GM10266 (cell line): ENCODE measurements around the gene DTYMK.
"Not testable (repeated sequence)": the region's sequence is repeated elsewhere in the genome, so short reads cannot be mapped to it uniquely, and the experiment has no call there.

Experiments
- DNase-seq: peaks from one replicate; pipeline ENCODE4 v3.0.0; 2012; ENCODE audit errors: extremely low spot score
- TF ChIP-seq, protein P1 (sequence below): IDR thresholded peaks from 2 replicates; pipeline ENCODE4 v1.5.1; 2012; ENCODE audit warnings: mild to moderate bottlenecking, low read depth; ENCODE audit not compliant: control insufficient read depth, insufficient read depth; ENCODE audit errors: missing control alignments

Gene DTYMK, protein sequence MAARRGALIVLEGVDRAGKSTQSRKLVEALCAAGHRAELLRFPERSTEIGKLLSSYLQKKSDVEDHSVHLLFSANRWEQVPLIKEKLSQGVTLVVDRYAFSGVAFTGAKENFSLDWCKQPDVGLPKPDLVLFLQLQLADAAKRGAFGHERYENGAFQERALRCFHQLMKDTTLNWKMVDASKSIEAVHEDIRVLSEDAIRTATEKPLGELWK

DNA sequence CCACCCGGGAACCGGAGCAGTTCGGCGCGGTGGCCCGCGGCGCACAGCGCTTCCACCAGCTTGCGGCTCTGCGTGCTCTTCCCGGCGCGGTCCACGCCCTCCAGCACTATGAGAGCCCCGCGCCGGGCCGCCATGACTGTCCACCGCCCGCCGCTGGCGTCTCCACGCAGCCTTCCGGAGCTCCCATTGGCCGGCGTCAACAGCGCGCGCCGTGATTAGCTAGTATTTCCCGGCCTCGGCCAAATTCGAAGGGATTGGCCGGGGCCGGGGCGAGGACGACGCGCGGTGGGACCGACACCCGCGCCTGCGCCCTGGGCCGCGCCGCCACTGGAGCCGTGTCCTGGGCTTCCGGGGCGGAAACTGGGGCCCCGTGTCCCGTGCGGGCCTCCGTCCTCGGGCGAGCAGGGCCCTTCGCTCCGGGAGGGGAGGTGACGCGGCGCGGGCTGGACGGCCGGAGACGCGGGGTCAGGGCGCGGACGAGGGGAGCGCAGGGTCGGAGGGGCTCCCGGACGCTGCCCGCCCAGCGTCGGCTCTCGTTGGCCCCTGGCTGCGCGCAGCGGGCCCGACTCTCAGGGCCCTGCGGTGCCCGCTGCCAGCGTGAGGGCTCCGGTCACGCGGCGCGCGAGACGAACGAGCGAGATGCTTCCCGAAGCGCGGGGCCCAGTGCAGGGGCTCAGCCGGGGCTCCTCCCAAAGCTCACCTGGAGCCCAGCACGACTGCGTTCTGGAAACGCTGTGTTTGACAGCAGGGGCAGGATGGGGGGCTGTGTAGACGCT is at the start of gene DTYMK:
Gene DTYMK, minus strand, starts transcription at position 166 of the 776 bp plus-strand sequence. Its CDS starts 32 bp downstream, at position 134.
- TF ChIP-seq, protein P1, sequence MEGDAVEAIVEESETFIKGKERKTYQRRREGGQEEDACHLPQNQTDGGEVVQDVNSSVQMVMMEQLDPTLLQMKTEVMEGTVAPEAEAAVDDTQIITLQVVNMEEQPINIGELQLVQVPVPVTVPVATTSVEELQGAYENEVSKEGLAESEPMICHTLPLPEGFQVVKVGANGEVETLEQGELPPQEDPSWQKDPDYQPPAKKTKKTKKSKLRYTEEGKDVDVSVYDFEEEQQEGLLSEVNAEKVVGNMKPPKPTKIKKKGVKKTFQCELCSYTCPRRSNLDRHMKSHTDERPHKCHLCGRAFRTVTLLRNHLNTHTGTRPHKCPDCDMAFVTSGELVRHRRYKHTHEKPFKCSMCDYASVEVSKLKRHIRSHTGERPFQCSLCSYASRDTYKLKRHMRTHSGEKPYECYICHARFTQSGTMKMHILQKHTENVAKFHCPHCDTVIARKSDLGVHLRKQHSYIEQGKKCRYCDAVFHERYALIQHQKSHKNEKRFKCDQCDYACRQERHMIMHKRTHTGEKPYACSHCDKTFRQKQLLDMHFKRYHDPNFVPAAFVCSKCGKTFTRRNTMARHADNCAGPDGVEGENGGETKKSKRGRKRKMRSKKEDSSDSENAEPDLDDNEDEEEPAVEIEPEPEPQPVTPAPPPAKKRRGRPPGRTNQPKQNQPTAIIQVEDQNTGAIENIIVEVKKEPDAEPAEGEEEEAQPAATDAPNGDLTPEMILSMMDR = no peak
- peak; percentile 99 for DNase-seq

DNA sequence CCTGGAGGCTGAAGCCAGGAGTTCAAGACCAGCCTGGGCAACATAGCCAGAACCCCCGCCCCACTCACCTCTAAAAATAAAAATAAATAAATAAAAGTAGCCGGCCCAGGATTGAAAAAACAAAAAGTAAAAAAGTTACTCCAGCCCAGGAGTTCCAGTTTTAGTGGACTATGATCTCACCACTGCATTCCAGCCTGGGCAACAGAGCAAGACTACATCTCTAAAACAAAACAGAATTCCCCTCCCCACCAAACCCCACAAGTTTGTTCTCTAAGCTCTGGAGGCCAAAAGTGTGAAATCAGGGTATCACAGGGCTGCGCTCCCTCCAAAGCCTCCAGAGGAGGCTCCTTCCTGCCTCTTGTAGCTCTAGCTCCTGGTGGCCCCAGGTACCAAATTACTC is 49.5 kb upstream of the DTYMK start:
- DNase-seq = no peak
- TF ChIP-seq, protein P1 = no peak

DNA sequence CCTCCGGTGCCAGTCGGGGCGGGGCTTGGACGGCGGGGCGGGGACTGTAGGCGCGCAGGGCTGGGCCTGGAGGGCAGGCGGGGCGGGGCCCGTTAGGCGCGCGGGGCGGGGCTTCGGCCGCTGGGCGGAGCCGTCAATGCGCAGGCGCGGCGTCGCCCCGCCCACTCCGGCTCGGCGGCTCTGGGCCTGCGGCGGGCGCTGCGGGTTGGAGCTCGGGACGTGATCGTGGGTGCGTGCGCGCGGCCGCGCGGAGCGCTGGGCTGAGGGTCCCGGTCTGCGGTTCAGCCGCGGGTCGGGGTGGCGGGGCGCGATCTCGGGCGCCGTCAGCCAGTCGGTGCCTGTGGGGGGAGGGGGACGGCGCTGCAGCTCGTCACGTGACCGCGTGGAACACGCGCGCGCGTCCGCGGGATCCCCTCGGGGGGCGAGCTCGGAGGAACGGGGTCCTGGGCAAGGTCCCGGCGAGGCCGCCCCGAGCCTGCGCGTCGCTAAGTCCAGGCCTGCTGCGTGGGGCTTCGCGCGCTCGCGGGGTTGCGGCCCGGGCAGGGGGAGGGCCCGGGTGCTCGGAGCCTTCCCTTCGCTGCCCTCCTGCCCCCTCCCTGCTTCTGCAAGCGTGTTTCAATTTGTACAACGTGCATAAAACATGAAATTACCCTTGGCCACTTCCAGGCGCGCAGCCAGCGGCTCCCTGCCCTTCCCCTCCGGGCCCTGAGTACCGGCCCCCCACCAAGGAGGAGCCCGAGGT is 48.0 kb upstream of the DTYMK start, which contains the start of gene D2HGDH:
Gene D2HGDH, plus strand, starts transcription at position 164 of the 742 bp plus-strand sequence. CDS start 595 bp downstream, outside the sequence.
- DNase-seq = peak; percentile 99
- TF ChIP-seq, protein P1 = no peak

DNA sequence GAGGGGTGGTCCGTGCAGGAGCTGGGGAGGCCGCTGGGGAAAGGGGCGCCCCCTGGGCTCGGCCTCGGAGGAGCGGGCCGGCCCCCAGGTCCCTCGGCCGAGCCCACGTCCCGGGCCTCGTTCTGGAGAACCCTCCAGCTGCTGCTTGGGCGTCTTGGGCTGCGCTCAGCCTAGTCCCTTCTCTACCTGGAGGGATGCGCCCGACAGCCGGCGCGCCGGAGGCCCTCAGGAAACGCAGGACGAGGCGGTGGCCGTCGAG is 47.5 kb upstream of the DTYMK start:
- TF ChIP-seq, protein P1 = no peak
- no peak for DNase-seq

DNA sequence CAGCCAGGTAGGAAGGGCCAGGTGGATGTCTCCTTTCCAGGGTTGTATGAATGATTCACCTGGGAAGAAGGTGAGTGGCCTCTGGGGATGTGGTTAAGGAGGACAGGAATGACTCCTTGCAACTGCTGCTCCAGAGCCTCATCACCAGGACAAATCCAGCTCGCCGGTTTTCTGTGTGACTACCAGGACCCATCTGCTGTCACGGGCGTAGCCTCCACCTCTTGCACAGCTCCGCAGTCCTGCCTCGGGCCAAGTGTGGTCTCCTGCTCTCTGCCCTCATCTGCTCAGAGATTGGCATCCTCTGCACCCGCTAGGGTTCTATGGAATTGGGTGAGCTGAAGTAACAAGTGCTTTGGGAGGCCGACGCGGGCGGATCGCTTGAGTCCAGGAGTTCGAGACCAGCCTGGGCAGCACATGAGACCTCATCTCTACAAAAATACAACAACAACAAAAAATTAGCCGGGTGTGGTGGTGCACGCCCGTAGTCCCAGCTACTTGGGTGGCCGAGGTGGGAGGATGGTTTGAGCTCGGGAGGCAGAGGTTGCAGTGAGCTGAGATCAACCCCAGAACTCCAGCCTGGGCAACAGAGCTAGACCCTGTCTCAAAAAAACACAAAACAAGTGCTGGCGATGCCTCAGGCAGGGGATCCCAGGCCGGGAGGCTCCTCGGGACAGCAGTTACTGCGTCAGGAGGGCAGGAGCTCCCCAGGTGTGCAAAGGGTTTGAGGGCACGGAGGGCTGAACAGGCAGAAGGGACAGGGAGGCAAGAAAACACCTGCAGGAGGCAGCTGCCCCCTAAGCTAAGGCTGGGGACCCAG is 47.0 kb upstream of the DTYMK start:
- no peak for DNase-seq
- TF ChIP-seq, protein P1 = no peak

DNA sequence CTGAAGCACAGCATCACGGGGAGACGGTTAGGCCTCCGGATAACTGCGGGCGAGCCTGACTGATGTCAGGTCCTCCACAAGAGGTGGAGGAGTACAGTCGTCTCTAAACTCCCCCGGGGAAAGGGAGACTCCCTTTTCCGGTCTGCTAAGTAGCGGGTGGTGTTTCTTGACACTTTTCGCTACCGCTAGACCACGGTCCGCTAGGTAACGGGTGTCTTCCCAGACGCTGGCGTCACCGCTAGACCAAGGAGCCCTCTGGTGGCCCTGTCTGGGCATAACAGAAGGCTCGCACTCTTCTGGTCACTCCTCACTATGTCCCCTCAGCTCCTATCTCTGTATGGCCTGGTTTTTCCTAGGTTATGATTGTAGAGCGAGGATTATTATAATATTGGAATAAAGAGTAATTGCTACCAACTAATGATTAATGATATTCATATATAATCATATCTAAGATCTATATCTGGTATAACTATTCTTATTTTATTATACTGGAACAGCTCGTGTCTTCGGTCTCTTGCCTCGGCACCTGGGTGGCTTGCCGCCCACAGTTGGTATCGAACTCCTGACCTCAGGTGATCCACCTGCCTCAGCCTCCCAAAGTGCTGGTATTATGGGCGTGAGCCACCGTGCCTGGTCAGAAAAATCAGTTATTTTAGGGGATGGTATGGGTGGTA is 46.0 kb upstream of the DTYMK start:
- not testable (repeated sequence) for DNase-seq
- TF ChIP-seq, protein P1 = peak; percentile 54
